Skeletal muscle satellite cell (primary cell): Measurements from ENCODE around the gene P2RY6.
"Not testable (repeated sequence)": the region's sequence is repeated elsewhere in the genome, so short reads cannot be mapped to it uniquely, and the experiment has no call there.

Experiments
- H3K27me3 ChIP-seq: 2 replicates; pipeline ENCODE4 v1.7.0; 2013; ENCODE audit warnings: low read length; ENCODE audit not compliant: control insufficient read depth, insufficient read depth
- H3K36me3 ChIP-seq: 2 replicates; pipeline ENCODE4 v1.7.0; 2013; ENCODE audit warnings: mild to moderate bottlenecking, control low read depth, low read length; ENCODE audit not compliant: insufficient read depth
- H3K4me1 ChIP-seq: 2 replicates; pipeline ENCODE4 v1.7.0; 2013; ENCODE audit warnings: low read length; ENCODE audit not compliant: control insufficient read depth, insufficient read depth
- H3K4me2 ChIP-seq: 2 replicates; pipeline ENCODE4 v1.7.0; 2013; ENCODE audit warnings: mild to moderate bottlenecking, low read length
- H3K4me3 ChIP-seq: 2 replicates; pipeline ENCODE4 v1.7.0; 2013; ENCODE audit warnings: low read length
- H3K9ac ChIP-seq: 2 replicates; pipeline ENCODE4 v1.7.0; 2013; ENCODE audit warnings: mild to moderate bottlenecking, low read depth, low read length, moderate library complexity
- H3K9me3 ChIP-seq: replicated peaks from 2 replicates; pipeline ENCODE4 v1.7.0; 2013; ENCODE audit warnings: mild to moderate bottlenecking, control low read depth, low read length

P2RY6 gene

GRCh38 chr11:73230931-73231330 is 41.2 kb upstream of the P2RY6 start:
- H3K4me1 ChIP-seq = no peaks in the 10 kb centered on the region
- no peak overlapping the region for H3K4me3 ChIP-seq
- H3K9ac ChIP-seq = no peak overlapping the region
- H3K36me3 ChIP-seq = no peaks in the 10 kb centered on the region
- no peaks in the 10 kb centered on the region for H3K9me3 ChIP-seq
- no peaks in the 10 kb centered on the region for H3K27me3 ChIP-seq
- H3K4me2 ChIP-seq = no peak overlapping the region

- H3K36me3 ChIP-seq, H3K9ac ChIP-seq, H3K27me3 ChIP-seq: not testable (repeated sequence)
These were observed 39.7 kb upstream of the P2RY6 start for GRCh38 chr11:73232487-73232886.

GRCh38 chr11:73233211-73233610 is 38.9 kb upstream of the P2RY6 start:
- Histone ChIP-seq H3K27me3 (no peaks in the 10 kb centered on the region), H3K36me3 (no peaks in the 10 kb centered on the region), H3K4me2 (no peak overlapping the region), H3K9ac (no peak overlapping the region), H3K9me3 (no peaks in the 10 kb centered on the region), H3K4me1 (peaks cover 7% of the 10 kb centered on the region), H3K4me3 (no peak overlapping the region)

More at GRCh38 chr11:73232487-73232886, 39.7 kb upstream of the P2RY6 start:
- not testable (repeated sequence) for H3K4me1 ChIP-seq, H3K9me3 ChIP-seq, H3K4me3 ChIP-seq, H3K4me2 ChIP-seq

DNA sequence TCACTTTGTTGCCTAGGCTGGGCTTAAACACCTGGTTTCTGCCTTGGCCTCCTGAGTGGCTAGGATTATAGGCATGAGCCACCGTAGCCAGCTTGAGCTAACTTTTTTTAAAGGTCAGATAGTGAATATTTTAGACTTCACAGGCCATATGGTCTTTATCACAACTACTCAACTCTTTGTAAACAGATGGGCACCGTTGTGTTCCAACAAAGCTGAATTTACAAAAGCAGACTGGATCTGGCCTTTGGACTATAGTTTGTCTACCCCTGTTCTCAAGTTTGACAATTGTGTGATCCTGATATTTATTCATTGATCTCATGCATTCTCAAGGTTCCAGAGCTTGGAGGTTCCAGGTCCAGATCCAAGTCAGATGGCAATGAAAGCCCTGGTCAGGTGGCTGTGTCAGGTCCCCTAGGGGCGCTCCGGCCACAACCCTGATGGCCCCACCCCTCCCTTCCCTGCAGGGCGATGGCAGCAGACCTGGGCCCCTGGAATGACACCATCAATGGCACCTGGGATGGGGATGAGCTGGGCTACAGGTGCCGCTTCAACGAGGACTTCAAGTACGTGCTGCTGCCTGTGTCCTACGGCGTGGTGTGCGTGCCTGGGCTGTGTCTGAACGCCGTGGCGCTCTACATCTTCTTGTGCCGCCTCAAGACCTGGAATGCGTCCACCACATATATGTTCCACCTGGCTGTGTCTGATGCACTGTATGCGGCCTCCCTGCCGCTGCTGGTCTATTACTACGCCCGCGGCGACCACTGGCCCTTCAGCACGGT is 38.3 kb upstream of the P2RY6 start:
- no peak overlapping the region for H3K9ac ChIP-seq
- no peaks in the 10 kb centered on the region for H3K27me3 ChIP-seq

GRCh38 chr11:73234471-73235181 is 37.5 kb upstream of the P2RY6 start:
- Histone ChIP-seq H3K4me2 (no peak overlapping the region), H3K9ac (no peak overlapping the region), H3K36me3 (no peaks in the 10 kb centered on the region), H3K9me3 (no peaks in the 10 kb centered on the region), H3K27me3 (no peaks in the 10 kb centered on the region), H3K4me3 (no peak overlapping the region), H3K4me1 (peaks cover 7% of the 10 kb centered on the region)

More for the DNA sequence above, 38.3 kb upstream of the P2RY6 start:
- H3K36me3 ChIP-seq = no peaks in the 10 kb centered on the region
- no peak overlapping the region for H3K4me2 ChIP-seq
- no peaks in the 10 kb centered on the region for H3K9me3 ChIP-seq
- H3K4me3 ChIP-seq = no peak overlapping the region
- peaks cover 7% of the 10 kb centered on the region for H3K4me1 ChIP-seq

DNA sequence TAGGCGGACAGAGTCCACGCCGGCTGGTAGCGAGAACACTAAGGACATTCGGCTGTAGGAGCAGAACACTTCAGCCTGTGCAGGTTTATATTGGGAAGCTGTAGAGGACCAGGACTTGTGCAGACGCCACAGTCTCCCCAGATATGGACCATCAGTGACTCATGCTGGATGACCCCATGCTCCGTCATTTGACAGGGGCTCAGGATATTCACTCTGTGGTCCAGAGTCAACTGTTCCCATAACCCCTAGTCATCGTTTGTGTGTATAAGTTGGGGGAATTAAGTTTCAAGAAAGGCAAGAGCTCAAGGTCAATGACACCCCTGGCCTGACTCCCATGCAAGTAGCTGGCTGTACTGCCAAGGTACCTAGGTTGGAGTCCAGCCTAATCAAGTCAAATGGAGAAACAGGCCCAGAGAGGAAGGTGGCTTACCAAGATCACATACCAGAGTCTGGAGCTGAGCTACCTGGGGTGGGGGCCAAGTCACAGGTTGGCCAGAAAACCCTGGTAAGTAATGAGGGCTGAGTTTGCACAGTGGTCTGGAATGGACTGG is 36.8 kb upstream of the P2RY6 start:
- no peak overlapping the region for H3K4me3 ChIP-seq
- no peak overlapping the region for H3K9ac ChIP-seq
- H3K9me3 ChIP-seq = no peaks in the 10 kb centered on the region
- H3K36me3 ChIP-seq = no peaks in the 10 kb centered on the region
- no peaks in the 10 kb centered on the region for H3K27me3 ChIP-seq
- peaks cover 11% of the 10 kb centered on the region for H3K4me1 ChIP-seq
- H3K4me2 ChIP-seq = no peak overlapping the region

DNA sequence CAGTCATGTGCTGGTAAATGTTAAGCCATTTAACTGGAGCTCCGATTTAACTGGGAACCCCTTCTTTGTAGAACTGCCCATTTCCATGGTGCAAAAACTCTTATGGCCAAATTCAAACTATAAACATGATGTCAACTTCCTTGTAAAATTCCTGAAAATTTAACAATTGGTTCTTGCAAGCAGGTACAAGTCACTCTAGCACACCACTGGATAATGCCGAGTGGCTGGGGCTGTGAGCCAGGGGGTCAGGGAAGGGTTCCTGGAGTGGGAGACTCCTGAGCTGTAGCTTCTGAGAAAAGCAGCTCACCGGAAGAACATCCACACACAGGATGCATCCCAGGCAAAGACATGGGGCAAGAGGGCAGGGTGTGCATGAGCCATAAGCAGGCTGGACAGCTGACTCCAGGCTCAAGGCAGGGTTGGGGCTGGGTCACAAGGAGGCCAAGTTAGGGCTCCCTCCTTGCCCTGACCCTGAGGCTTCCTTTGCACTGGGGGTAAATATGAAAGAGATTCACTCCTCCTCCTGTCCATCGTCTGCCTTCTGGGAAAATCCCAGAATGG is 35.9 kb upstream of the P2RY6 start:
- H3K4me2 ChIP-seq = no peak overlapping the region
- peaks cover 15% of the 10 kb centered on the region for H3K4me1 ChIP-seq
- H3K9me3 ChIP-seq = no peaks in the 10 kb centered on the region
- no peaks in the 10 kb centered on the region for H3K27me3 ChIP-seq
- no peaks in the 10 kb centered on the region for H3K36me3 ChIP-seq
- no peak overlapping the region for H3K9ac ChIP-seq
- H3K4me3 ChIP-seq = no peak overlapping the region

GRCh38 chr11:73236854-73237253 is 35.3 kb upstream of the P2RY6 start:
- no peak overlapping the region for H3K4me3 ChIP-seq
- H3K9ac ChIP-seq = no peak overlapping the region
- no peaks in the 10 kb centered on the region for H3K27me3 ChIP-seq
- H3K36me3 ChIP-seq = no peaks in the 10 kb centered on the region
- peaks cover 15% of the 10 kb centered on the region for H3K4me1 ChIP-seq
- no peaks in the 10 kb centered on the region for H3K9me3 ChIP-seq
- H3K4me2 ChIP-seq = no peak overlapping the region

DNA sequence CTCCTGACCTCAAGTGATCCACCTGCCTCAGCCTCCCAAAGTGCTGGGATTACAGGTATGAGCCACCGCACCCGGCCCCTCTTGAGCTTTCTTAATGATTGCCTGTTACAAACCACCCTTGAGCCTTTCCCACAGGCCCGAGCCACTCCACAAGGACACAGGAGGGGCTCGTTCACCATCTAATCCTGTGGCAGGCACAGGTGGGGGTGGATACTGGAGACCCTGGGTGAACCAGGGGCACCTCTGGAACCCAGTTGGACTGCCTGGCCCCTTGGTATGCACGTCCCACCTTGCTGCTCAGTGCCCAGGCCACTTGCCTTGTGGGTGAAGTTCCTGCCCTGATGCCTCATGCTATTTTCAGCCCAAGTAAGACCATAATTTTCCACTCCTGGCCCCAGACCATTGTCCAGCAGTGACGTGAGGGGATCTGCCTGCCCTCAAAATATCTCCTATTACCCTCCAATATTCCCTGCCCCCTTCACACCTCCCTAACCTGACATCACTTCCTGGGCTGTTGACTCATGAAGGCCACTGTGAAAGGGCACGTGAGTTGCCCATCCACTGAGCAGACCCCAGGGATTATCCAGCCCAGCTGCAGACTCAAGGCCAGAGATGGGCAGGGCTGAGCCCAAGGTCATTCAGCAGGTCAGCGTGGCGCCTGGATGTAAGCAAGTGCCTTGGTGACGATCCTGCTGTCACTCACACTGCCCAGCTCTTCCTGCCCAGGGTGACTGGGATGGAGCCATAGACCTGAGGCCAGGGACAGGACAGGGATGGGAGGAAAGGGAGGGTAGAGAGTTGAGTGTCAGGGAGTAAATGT is 34.5 kb upstream of the P2RY6 start:
- Histone ChIP-seq H3K4me2 (no peak overlapping the region), H3K36me3 (no peaks in the 10 kb centered on the region), H3K9ac (no peak overlapping the region), H3K27me3 (no peaks in the 10 kb centered on the region), H3K4me3 (no peak overlapping the region), H3K9me3 (no peaks in the 10 kb centered on the region), H3K4me1 (peaks cover 23% of the 10 kb centered on the region)

DNA sequence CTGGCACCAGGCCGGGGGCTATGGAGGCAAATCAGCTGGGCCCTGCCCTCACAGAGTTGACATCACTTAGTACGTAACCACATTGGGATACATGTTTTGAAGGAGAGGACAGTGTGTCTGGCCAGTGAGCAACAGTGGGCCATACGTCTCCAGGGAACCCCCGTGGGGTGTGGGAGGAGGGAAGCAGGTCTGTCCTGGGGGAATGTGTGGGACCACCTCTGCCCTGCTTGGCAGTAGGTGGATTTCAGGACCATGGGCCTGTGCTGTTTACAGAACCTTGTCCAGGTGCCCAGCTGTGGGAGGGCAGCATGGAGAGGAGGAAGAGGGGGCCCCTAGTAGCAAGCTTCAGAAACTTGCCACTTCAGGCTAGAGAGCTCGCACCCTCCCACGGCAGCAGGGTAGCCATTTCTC is 33.0 kb upstream of the P2RY6 start:
- H3K9ac ChIP-seq = no peak overlapping the region
- no peaks in the 10 kb centered on the region for H3K9me3 ChIP-seq
- H3K4me3 ChIP-seq = no peak overlapping the region
- no peak overlapping the region for H3K4me2 ChIP-seq
- no peaks in the 10 kb centered on the region for H3K36me3 ChIP-seq
- H3K4me1 ChIP-seq = peaks cover 26% of the 10 kb centered on the region
- no peaks in the 10 kb centered on the region for H3K27me3 ChIP-seq
